Activated naive CD4-positive, alpha-beta T cell treated with anti-CD3 and anti-CD28 coated beads for 36 hours (primary cell): ENCODE data around the gene AUH. TPM values are rescaled to one million over a fixed set of nuclear protein-coding genes. Genes with fewer than 3 reads are reported as not detected.
A peak's percentile ranks its signal among the peaks of the same experiment; 100 is the strongest.

ENCODE experiments used
- CTCF ChIA-PET: fragments of 350-600 bp; sonication (Branson Sonifier 250); formaldehyde crosslinking; loops from one replicate; lab custom pipeline; 2021; ENCODE audit warnings: antibody characterized with exemption; lab: Charles Lee
- DNase-seq: peaks from one replicate; pipeline ENCODE4 v3.0.0-alpha.2; 2020
- H3K27ac Mint-ChIP-seq: one replicate; pipeline ENCODE4 v1.8.0; 2021; ENCODE audit warnings: mild to moderate bottlenecking, mixed read lengths
- H3K27me3 Mint-ChIP-seq: one replicate; pipeline ENCODE4 v1.8.0; 2021; ENCODE audit warnings: low read depth, mixed read lengths
- H3K36me3 Mint-ChIP-seq: one replicate; pipeline ENCODE4 v1.8.0; 2021; ENCODE audit warnings: low read depth, mixed read lengths
- H3K4me1 Mint-ChIP-seq: one replicate; pipeline ENCODE4 v1.8.0; 2021; ENCODE audit warnings: low read depth, mixed read lengths
- H3K4me3 Mint-ChIP-seq: one replicate; pipeline ENCODE4 v1.8.0; 2021; ENCODE audit warnings: mild to moderate bottlenecking, moderate library complexity, mixed read lengths
- H3K9me3 Mint-ChIP-seq: one replicate; pipeline ENCODE4 v1.8.0; 2021; ENCODE audit warnings: mixed read lengths
- intact Hi-C: fragments of 100-400 bp; cut with micrococcal nuclease; formaldehyde crosslinking; loops from one replicate; pipeline ENCODE4 v1.15.1; 2023
- total RNA-seq, 2 experiments: library from RNA; stranded (reverse); gene quantifications; one replicate each; pipeline ENCODE4 v1.2.3, GENCODE V29; 2021

The AUH gene
- total RNA-seq, 2 experiments from 2014 or later: 13.4 to 14.4 TPM

DNA sequence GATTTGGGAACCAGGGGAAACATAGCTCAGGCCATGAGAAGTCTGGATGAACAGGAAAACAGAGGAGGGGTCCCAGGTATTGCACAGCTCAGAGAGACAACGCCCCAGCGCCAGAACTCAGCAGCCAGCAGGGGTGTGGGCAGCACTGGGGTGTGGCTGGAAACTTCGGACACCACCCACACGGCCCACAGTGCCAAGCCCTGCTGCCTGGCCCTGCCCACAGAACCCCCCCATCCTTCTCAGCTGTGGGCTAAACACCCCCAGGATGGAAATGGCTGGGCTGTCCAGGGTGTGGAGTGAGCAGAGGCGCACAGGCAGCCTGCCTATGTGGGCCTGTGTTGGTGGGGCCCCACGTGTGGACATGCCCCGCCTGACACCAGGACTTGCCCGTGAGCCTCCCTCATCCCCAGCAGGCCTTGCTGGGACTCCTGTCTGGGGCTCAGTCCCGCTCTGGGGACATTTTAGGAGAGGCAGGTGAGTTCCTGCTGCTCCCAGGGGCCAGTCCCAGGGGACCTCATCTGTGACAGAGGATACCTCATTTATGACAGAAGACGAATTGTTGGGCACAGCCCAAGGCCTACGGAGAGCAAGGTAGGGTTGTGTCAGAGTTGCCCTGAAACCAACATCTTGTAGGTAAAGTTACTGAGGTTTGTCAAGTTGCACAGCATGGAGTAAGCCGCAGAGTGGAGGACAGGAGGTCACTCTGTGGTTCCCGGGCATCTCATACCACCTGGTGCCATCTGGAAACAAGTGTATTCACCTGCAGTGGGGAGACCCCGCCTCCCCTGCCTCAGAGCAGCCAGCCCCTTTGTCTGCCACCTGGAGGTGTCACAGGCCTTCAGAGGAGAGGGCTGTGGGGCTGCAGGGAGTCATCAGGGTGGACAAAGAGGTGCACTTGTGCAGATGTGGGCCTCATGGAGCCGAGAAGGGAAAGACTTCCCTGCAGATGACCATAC is 183.2 kb downstream of the AUH start:
- Mint-ChIP-seq H3K36me3 (peaks cover 2% of the 10 kb centered on the region), H3K27me3 (no peaks in the 10 kb centered on the region), H3K4me3 (no peak overlapping the region), H3K27ac (no peak overlapping the region), H3K9me3 (no peaks in the 10 kb centered on the region), H3K4me1 (peaks cover 32% of the 10 kb centered on the region)
- DNase-seq: no peak
- intact Hi-C loops: no loop called here
- CTCF ChIA-PET: interaction anchor here (1.0 to 1.9 kb wide), 3 partner anchors 12 to 14 kb away, joined by 3 to 6 read pairs (median 6); no protein-coding TSS in a partner anchor

DNA sequence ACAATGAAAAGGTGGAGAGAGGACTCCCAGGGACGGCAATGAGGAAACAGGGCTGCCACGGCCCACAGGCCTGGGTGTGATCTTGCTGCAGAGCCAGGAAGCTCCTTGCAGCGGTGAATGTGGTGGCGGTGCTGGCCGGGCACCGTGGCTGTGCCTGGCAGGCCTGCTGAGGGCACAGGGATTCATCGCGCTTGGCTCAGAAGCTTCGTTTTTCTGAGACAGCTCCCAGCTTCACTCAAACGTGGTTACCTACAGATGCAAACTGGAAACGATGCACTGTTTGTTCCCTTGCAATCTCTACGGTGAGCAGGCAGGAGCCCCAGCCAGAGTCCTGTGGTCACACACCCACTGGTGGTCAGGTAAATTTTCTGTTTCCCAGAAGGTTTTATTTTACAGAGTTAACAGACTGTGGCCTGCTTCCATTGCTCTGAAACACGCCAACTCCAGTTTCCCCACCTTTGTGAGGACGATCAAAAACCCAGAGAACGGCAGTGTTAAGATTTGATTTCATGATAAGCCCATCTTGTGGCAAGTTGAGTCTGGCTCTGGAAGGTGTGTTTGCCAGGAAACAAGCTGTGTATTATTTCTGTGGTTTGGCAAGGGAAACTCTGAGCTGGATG is 183.9 kb downstream of the AUH start:
- intact Hi-C loops: no loop called here
- peaks cover 32% of the 10 kb centered on the region for H3K4me1 Mint-ChIP-seq
- H3K9me3 Mint-ChIP-seq: no peaks in the 10 kb centered on the region
- H3K4me3 Mint-ChIP-seq: no peak overlapping the region
- H3K27me3 Mint-ChIP-seq: no peaks in the 10 kb centered on the region
- H3K36me3 Mint-ChIP-seq: peaks cover 2% of the 10 kb centered on the region
- H3K27ac Mint-ChIP-seq: peak overlapping the region; percentile 75
- no peak for DNase-seq
- CTCF ChIA-PET: interaction anchor here (1.0 to 1.9 kb wide), 3 partner anchors 13 to 26 kb away, joined by 4 to 6 read pairs (median 6); no protein-coding TSS in a partner anchor

DNA sequence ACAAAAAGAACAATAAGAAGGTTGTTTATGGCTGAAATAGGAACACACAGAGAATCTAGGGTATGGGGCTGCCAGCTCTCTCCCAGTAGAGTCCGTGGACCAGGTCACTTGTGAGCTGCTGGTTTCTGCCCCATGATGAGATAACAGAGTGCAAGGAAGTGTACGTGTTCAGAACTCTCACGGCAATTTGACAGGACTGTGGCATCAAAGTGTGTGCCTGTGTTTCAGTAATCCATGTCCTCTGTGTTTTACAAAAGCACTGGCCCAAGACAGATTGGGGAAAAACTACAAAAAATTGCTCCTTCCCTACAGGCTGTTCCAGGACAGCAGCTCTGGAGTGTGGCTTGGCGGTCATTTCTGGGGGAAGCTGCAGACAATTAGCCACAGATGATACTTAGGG is 184.6 kb downstream of the AUH start:
- H3K27me3 Mint-ChIP-seq: no peaks in the 10 kb centered on the region
- no peak overlapping the region for H3K4me3 Mint-ChIP-seq
- no peaks in the 10 kb centered on the region for H3K9me3 Mint-ChIP-seq
- H3K36me3 Mint-ChIP-seq: peaks cover 2% of the 10 kb centered on the region
- intact Hi-C loops: no loop called here
- DNase-seq: no peak
- peaks cover 35% of the 10 kb centered on the region for H3K4me1 Mint-ChIP-seq
- no peak overlapping the region for H3K27ac Mint-ChIP-seq
- CTCF ChIA-PET: interaction anchor here (1.7 to 1.9 kb wide), 2 partner anchors 13 to 25 kb away, joined by 4 to 6 read pairs; no protein-coding TSS in a partner anchor

DNA sequence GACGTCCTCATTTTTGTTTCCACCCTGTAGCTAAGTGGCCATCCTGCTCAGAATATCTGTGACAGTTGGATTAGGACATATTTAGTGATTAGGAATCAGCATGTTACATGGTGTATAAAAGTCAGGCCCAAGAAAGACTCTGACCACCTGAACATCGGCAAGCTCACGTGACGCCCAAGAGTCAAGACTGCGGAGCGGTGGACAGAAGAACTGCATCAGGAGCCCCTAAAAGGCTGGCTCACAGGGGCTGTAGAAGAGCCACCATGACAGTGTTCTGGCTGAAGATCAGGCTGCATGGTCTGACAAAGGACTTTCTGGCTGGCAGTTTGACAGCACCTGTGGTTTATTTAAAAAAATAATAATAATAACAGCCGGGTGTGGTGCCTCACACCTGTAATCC is 185.3 kb downstream of the AUH start:
- no peak overlapping the region for H3K27ac Mint-ChIP-seq
- intact Hi-C loops: no loop called here
- H3K27me3 Mint-ChIP-seq: no peaks in the 10 kb centered on the region
- peaks cover 6% of the 10 kb centered on the region for H3K9me3 Mint-ChIP-seq
- DNase-seq: peak; percentile 1
- no peak overlapping the region for H3K4me3 Mint-ChIP-seq
- CTCF ChIA-PET: interaction anchor here (1.7 to 1.9 kb wide), 2 partner anchors 14 to 25 kb away, joined by 4 to 6 read pairs; no protein-coding TSS in a partner anchor
- peaks cover 35% of the 10 kb centered on the region for H3K4me1 Mint-ChIP-seq
- peaks cover 5% of the 10 kb centered on the region for H3K36me3 Mint-ChIP-seq

DNA sequence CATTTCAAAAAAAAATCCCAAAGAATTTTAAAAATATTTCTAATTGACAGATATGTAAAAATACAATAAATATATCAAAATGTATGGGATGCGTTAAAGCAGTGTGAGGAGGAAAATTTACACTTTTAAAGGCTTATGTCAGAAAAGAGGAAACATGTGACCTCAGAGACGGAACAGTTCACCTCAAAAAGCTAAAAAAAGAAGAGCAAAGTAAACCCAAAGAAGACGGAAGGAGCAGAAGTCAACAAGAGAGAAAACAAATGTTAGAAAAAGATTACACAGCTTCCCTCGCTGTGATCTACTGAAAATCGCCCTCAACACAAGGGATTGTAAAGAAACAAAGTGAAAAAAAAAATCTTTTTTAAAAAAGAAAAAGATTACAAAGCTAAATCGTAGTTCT is 186.9 kb downstream of the AUH start:
- DNase-seq: no peak
- intact Hi-C loops: loop anchor here (1.0 kb wide), 1 partner anchor 12 kb away; no protein-coding TSS in a partner anchor
- peaks cover 35% of the 10 kb centered on the region for H3K4me1 Mint-ChIP-seq
- H3K36me3 Mint-ChIP-seq: peaks cover 11% of the 10 kb centered on the region
- peak overlapping the region; percentile 49 for H3K4me3 Mint-ChIP-seq
- H3K27me3 Mint-ChIP-seq: peaks cover 3% of the 10 kb centered on the region
- H3K9me3 Mint-ChIP-seq: peaks cover 16% of the 10 kb centered on the region
- H3K27ac Mint-ChIP-seq: no peak overlapping the region
- CTCF ChIA-PET: interaction anchor here (0.7 to 1.3 kb wide), 4 partner anchors 10 to 285 kb away, joined by 3 to 4 read pairs (median 3); no protein-coding TSS in a partner anchor

DNA sequence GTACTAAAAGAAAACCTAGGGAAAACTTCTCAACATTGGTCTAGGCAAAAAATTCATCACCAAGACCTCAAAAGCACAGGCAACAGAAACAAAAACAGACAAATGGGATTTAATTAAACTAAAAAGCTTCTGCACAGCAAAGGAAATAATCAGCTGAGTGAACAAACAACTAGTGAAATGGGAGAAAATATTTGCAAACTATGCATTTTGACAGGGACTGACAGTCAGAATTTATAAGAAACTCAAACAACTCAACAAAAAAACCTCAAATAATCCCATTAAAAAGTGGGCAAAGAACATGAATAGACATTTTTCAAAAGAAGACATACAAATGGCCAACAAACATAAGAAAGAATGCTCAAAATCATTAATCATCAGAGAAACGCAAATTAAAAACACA is 189.4 kb downstream of the AUH start:
- peaks cover 25% of the 10 kb centered on the region for H3K4me1 Mint-ChIP-seq
- DNase-seq: no peak
- H3K36me3 Mint-ChIP-seq: peaks cover 11% of the 10 kb centered on the region
- CTCF ChIA-PET: no interaction called here
- peaks cover 16% of the 10 kb centered on the region for H3K9me3 Mint-ChIP-seq
- no peak overlapping the region for H3K27ac Mint-ChIP-seq
- intact Hi-C loops: no loop called here
- no peak overlapping the region for H3K4me3 Mint-ChIP-seq
- H3K27me3 Mint-ChIP-seq: peaks cover 3% of the 10 kb centered on the region

DNA sequence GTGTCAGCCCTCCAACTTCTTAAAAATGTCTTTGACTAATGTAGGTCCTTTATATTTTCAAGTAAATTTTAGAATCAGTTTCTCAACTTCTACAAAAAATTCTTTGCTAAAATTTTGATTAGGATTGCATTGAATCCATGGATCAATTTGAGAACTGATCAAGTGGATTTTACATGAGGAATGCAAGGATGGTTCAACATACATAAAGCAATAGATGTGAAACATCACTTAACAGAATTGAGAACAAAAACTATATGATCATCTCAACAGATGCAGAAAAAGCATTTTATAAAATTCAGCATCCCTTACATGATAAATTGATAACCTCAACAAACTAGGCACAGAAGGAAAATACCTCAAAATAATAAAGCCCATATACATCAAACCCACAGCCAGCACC is 190.8 kb downstream of the AUH start:
- intact Hi-C loops: no loop called here

DNA sequence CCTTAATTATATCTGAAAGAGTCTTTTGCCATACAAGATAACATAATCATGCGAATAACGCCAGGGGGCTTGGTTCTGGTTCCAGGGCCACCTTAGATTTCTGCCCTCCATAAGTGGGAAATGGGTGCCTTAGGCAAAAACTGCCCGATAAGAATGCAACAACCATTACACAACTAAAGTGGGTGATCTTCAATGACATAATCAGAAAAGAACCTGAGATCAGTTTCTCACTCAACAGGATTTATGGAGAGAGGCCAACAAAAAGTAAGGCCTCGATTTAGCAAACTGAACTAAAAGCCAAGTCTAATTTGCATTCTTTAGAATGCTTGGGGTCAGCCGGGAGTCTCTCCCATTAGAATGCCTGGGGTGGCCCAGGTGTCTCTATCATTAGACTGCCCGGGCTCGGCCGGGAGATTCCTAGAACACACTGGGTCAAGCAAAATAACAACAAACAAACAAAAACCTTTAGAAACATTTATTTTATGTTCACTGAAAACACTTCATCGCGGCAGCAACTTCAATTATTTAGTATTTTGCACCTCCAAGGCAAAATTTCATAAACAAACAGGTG is 194.8 kb downstream of the AUH start:
- Mint-ChIP-seq H3K4me1 (peaks cover 34% of the 10 kb centered on the region), H3K9me3 (peaks cover 14% of the 10 kb centered on the region), H3K4me3 (no peak overlapping the region), H3K27ac (no peak overlapping the region), H3K27me3 (peaks cover 12% of the 10 kb centered on the region), H3K36me3 (peaks cover 8% of the 10 kb centered on the region)
- intact Hi-C loops: no loop called here
- DNase-seq: peak; percentile 1
- CTCF ChIA-PET: interaction anchor here (0.7 kb wide), 1 partner anchor 49 kb away, joined by 3 read pairs; no protein-coding TSS in a partner anchor

More for the DNA sequence above, 190.8 kb downstream of the AUH start:
- DNase-seq: no peak
- CTCF ChIA-PET: no interaction called here
- Mint-ChIP-seq H3K27ac (no peak overlapping the region), H3K4me1 (peaks cover 19% of the 10 kb centered on the region), H3K4me3 (no peak overlapping the region), H3K27me3 (peaks cover 3% of the 10 kb centered on the region), H3K36me3 (peaks cover 11% of the 10 kb centered on the region), H3K9me3 (peaks cover 16% of the 10 kb centered on the region)

DNA sequence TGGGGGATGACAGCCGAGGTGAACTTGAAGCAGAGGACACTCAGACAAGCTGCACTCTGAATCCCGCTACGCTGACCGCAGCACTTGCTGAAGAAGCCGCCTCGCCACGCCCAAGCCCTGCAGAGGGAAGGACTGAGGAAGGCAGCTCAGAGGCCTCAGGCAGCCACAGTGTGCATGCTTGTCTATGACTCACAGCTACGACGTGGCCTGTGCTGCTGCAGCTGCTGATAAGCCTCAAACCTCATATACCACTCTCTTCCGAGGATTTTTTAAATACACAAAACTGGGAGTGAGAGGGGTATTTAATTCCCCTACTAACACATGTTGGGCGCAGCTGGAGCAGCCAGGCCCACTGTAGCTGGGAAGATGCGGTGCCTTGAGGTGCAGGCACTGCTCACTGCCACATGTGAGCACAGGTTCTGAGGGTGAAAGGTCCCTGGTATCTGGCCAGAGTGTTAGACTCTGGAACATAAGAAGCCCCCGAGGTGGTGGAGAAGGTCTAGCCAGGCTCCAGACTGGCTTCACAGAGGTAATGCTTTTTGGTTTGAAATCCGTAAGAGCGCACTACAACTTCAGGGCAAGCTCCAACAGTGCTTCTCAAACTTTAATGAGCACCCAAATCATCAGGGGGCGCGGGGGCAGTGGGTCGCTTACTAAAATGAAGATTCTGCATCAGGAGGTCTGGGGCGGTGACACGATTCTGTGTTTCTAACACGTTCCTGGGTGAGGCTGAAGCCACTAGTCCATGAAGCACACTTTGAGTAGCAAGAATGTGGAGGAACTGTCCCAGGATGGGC is 196.8 kb downstream of the AUH start:
- CTCF ChIA-PET: interaction anchor here (0.6 to 1.6 kb wide), 2 partner anchors 10 to 27 kb away, joined by 3 to 6 read pairs; no protein-coding TSS in a partner anchor
- intact Hi-C loops: loop anchor here (1.0 kb wide), 2 partner anchors 14 to 28 kb away; no protein-coding TSS in a partner anchor
- Mint-ChIP-seq H3K36me3 (no peaks in the 10 kb centered on the region), H3K27me3 (peaks cover 9% of the 10 kb centered on the region), H3K9me3 (no peaks in the 10 kb centered on the region), H3K27ac (peak overlapping the region; percentile 54), H3K4me3 (no peak overlapping the region), H3K4me1 (peaks cover 37% of the 10 kb centered on the region)
- DNase-seq: peak; percentile 78
